IMR-90 (cell line): ENCODE data around the gene PTEN.

ENCODE experiments used
- RAD21 ChIP-seq: IDR thresholded peaks from 2 replicates; pipeline ENCODE4 v1.6.1; 2012; ENCODE audit warnings: low read length, improper control_type of control experiment
- TF ChIP-seq, protein P1 (sequence below): conservative IDR thresholded peaks from 2 replicates; pipeline ENCODE4 v1.5.1; 2012; ENCODE audit warnings: mild to moderate bottlenecking, low read depth, low read length, improper control_type of control experiment

GRCh38 chr10:87869773-87870551 is 6.5 kb downstream of the PTEN start:
- TF ChIP-seq, protein P1, sequence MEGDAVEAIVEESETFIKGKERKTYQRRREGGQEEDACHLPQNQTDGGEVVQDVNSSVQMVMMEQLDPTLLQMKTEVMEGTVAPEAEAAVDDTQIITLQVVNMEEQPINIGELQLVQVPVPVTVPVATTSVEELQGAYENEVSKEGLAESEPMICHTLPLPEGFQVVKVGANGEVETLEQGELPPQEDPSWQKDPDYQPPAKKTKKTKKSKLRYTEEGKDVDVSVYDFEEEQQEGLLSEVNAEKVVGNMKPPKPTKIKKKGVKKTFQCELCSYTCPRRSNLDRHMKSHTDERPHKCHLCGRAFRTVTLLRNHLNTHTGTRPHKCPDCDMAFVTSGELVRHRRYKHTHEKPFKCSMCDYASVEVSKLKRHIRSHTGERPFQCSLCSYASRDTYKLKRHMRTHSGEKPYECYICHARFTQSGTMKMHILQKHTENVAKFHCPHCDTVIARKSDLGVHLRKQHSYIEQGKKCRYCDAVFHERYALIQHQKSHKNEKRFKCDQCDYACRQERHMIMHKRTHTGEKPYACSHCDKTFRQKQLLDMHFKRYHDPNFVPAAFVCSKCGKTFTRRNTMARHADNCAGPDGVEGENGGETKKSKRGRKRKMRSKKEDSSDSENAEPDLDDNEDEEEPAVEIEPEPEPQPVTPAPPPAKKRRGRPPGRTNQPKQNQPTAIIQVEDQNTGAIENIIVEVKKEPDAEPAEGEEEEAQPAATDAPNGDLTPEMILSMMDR: no peak
- no peak for TF ChIP-seq RAD21
